Psoas muscle (tissue), 8 donors: ENCODE results near the gene VWC2L. TPM values are rescaled to one million over a fixed set of nuclear protein-coding genes. Genes with fewer than 3 reads are reported as not detected.

Source experiments
- ATAC-seq, 4 donors: fragments of 200-7000 bp; cut with Tn5 transposase; one replicate each; pipeline ENCODE4 v1.9.1; 2020; ENCODE audit warnings: moderate library complexity in 3 of 4, mild to moderate bottlenecking in 2 of 4
- DNase-seq, 2 donors: peaks; one replicate each; pipeline ENCODE4 v3.0.0-alpha.2; 2020
- H3K27ac ChIP-seq: fragments of 200-600 bp; one replicate; pipeline ENCODE4 v1.8.0; 2022
- H3K27me3 ChIP-seq, 3 donors: fragments of 200-600 bp in 1 of 3; one replicate each; pipeline versions ENCODE4 v1.6.1 to v1.8.0; 2013 to 2022; ENCODE audit warnings: low read length in 2 of 3, mild to moderate bottlenecking in 2 of 3, moderate library complexity in 1 of 3; ENCODE audit not compliant: insufficient read depth in 3 of 3
- H3K36me3 ChIP-seq, 2 donors: fragments of 200-600 bp in 1 of 2; one replicate each; pipeline versions ENCODE4 v1.6.1 to v1.8.0; 2013 to 2022; ENCODE audit warnings: low read depth in 1 of 2, mild to moderate bottlenecking in 1 of 2, moderate library complexity in 1 of 2; ENCODE audit not compliant: insufficient read depth in 1 of 2
- H3K4me1 ChIP-seq: fragments of 200-600 bp; one replicate; pipeline ENCODE4 v1.8.0; 2022
- H3K4me3 ChIP-seq: fragments of 200-600 bp; one replicate; pipeline ENCODE4 v1.8.0; 2022; ENCODE audit warnings: mild to moderate bottlenecking
- H3K9me3 ChIP-seq: fragments of 200-600 bp; one replicate; pipeline ENCODE4 v1.8.0; 2022
- WGBS, 3 donors: extraction: QIAGEN DNeasy Blood & Tissue Kit; methylation state at CpG; one replicate each; pipeline versions ENCODE4 v1.1.6 to v1.1.7; 2013; 5-methylcytosine and 5-hydroxymethylcytosine counted together
- intact Hi-C, 2 donors: fragments of 100-400 bp; cut with DNase I; formaldehyde crosslinking; loops; one replicate each; pipeline versions ENCODE4 v1.11.0 to v1.14.2; 2022
- polyA plus RNA-seq, 3 donors: library from polyadenylated mRNA; stranded (reverse); fragments of 200-250 nt; gene quantifications; one replicate each; pipeline ENCODE4 v1.2.3, GENCODE V29; 2013
- total RNA-seq, 4 donors: library from RNA; stranded (reverse); fragmentation: NEBNext Ultra II Directional in 2 of 4; extraction: Animal tissue kit (Norgen Biotek cat#: 25700) in 2 of 4; gene quantifications; one replicate each; pipeline versions ENCODE4 v1.2.1 to v1.2.4, GENCODE V29; 2021 to 2023
- TF ChIP-seq, protein P1 (sequence below): fragments of 200-600 bp; IDR thresholded peaks from one replicate; pipeline ENCODE4 v1.8.0; 2022; ENCODE audit warnings: antibody characterized with exemption
- donor health status: healthy with polysubstance abuse.
- donor health status: DM: no; HTN: no; CAD: no; lungs with moderate emphysema.
- donor health status: Bipolar disorder and iron deficiency.
- donor health status: healthy.
- donor health status: DM: yes; HTN: yes; CAD: no.
- donor health status: DM: no; HTN: no; CAD: no.
- donor health status: DM: no; HTN: no; CAD: no.
- donor health status: DM: yes; HTN: yes; CAD: no.

VWC2L gene
- total and polyA plus RNA-seq, 7 donors: 0.04 to 0.87 (median 0.51) TPM; not detected in 4

DNA sequence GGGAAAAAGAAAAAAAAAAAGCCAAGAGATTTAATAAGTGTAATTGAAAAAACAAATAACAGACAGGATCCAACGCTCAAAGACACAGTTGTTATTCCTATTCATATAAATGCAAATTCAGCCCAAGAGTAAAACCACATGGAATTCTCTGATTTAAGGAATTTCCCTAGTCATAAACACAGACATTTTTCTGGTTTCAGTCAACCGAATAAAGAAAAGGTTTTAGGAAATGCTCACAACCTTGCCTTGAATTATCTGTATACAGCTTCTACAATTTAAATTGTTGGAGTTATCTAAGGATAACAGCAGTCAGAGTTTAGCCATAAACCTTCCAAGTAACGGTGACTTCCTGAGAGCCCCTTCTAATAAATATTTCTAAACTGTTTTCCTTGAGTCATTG, 122.7 kb downstream of the VWC2L start:
- H3K27me3 ChIP-seq: no peaks in the 10 kb centered on the region
- intact Hi-C loops: no loop called here
- H3K9me3 ChIP-seq: no peaks in the 10 kb centered on the region
- no peaks in the 10 kb centered on the region for H3K36me3 ChIP-seq
- H3K4me3 ChIP-seq: no peak overlapping the region
- TF ChIP-seq, protein P1, sequence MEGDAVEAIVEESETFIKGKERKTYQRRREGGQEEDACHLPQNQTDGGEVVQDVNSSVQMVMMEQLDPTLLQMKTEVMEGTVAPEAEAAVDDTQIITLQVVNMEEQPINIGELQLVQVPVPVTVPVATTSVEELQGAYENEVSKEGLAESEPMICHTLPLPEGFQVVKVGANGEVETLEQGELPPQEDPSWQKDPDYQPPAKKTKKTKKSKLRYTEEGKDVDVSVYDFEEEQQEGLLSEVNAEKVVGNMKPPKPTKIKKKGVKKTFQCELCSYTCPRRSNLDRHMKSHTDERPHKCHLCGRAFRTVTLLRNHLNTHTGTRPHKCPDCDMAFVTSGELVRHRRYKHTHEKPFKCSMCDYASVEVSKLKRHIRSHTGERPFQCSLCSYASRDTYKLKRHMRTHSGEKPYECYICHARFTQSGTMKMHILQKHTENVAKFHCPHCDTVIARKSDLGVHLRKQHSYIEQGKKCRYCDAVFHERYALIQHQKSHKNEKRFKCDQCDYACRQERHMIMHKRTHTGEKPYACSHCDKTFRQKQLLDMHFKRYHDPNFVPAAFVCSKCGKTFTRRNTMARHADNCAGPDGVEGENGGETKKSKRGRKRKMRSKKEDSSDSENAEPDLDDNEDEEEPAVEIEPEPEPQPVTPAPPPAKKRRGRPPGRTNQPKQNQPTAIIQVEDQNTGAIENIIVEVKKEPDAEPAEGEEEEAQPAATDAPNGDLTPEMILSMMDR: no peak
- ATAC-seq (no peak), DNase-seq (no peak)
- WGBS, 3 donors: 55 to 64% (median 62%) methylated on average over 3 of the region's 3 CpGs
- H3K27ac ChIP-seq: no peak overlapping the region
- no peaks in the 10 kb centered on the region for H3K4me1 ChIP-seq

DNA sequence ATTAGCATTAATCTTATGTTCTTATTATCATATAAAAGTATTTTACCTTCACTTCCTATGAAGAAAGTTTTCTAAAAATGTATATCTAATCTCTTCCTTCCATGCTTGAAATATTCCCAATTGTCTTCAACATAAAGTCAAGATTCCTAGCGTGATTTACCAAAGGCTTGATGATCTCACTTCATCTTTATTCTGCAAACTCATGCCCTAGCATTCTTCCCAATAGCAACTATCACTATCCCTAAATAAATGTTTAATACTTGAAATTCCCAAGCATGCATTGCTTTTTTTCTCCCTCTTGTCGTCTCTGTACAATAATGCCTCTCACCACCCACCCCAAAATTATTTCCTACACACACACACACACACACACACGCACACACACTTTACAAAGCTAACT, 125.8 kb downstream of the VWC2L start:
- Histone ChIP-seq H3K27me3 (no peaks in the 10 kb centered on the region), H3K9me3 (no peaks in the 10 kb centered on the region), H3K27ac (no peak overlapping the region), H3K4me1 (no peaks in the 10 kb centered on the region), H3K36me3 (no peaks in the 10 kb centered on the region), H3K4me3 (no peak overlapping the region)
- DNase-seq: no peak
- TF ChIP-seq, protein P1: no peak
- WGBS, 3 donors: 65 to 72% (median 66%) methylated on average over 3 of the region's 3 CpGs
- no peak for ATAC-seq
- intact Hi-C loops: no loop called here

DNA sequence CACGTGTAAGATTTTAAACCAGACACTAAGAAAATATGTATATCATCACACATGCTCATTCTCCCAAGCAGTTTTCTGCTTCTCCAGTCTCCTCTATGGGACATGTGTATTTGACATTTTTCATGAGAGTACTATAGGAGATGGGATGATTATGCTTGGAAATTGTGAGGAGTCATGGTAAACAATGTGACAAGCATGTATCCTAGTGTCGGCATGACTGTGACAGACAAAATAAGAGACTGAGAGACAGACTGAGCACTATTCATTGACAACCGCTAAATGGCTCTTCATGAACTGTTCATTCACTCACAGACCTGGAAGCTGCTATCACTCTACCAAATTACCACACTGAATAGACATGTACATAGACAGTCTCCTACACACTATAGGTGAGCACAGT, 127.1 kb downstream of the VWC2L start:
- intact Hi-C loops: no loop called here
- Histone ChIP-seq H3K27me3 (no peaks in the 10 kb centered on the region), H3K27ac (no peak overlapping the region), H3K9me3 (no peaks in the 10 kb centered on the region), H3K4me3 (no peak overlapping the region), H3K36me3 (no peaks in the 10 kb centered on the region), H3K4me1 (no peaks in the 10 kb centered on the region)
- DNase-seq (no peak), ATAC-seq (no peak)
- WGBS, 3 donors: 57 to 83% (median 80%) methylated on average over 3 of the region's 3 CpGs
- TF ChIP-seq, protein P1: no peak

DNA sequence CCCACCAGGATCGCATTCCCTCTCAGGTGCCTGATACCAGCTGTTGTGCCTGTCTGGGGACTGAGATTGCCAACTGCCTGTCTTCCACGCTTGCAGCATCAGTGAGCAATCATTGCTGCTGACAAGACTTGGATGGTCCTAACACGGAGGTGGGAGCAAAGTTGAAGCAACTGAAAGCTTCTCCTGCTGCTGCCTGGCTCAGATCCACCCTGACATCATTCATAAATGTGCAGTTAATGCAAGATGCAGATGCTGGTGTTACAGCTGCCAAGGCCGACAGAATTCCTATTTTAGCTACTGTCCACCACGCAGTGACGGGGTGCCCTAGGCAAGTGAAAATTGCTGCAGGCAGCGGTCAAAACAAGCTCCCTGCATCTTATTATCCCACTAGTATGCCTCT, 131.4 kb downstream of the VWC2L start:
- H3K27ac ChIP-seq: no peak overlapping the region
- ATAC-seq: no peak
- intact Hi-C loops: no loop called here
- DNase-seq: no peak
- 30 to 34% (median 31%) methylated on average over 7 of the region's 7 CpGs for WGBS, 3 donors
- H3K27me3 ChIP-seq: no peaks in the 10 kb centered on the region
- H3K4me3 ChIP-seq: no peak overlapping the region
- H3K36me3 ChIP-seq: no peaks in the 10 kb centered on the region
- TF ChIP-seq, protein P1: no peak
- no peaks in the 10 kb centered on the region for H3K4me1 ChIP-seq
- no peaks in the 10 kb centered on the region for H3K9me3 ChIP-seq

DNA sequence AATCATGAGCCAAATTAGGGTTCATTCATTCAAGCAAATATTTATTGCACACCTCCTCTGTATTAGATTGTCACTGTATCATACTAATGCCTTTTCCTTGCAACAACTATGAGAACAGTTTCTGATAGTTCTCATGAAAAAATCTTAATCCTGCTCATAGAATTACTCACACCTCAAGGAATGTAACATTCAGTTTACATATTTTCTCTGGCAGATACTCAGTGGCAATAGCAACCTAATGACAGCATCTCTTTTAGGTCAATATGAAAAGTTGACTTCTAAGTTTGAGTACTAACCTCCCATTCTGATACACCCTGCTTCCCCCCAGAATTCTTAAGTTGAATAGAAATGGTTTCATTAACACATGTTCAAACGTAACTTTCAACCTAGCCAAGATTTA, 132.0 kb downstream of the VWC2L start:
- TF ChIP-seq, protein P1: no peak
- no peaks in the 10 kb centered on the region for H3K9me3 ChIP-seq
- H3K36me3 ChIP-seq: no peaks in the 10 kb centered on the region
- WGBS, 3 donors: 65 to 78% (median 70%) methylated on average over 1 of the region's 1 CpG
- intact Hi-C loops: no loop called here
- ATAC-seq (no peak), DNase-seq (no peak)
- no peak overlapping the region for H3K4me3 ChIP-seq
- no peaks in the 10 kb centered on the region for H3K27me3 ChIP-seq
- H3K27ac ChIP-seq: no peak overlapping the region
- no peaks in the 10 kb centered on the region for H3K4me1 ChIP-seq
